Measurements from ENCODE around the gene MREG.

DNA sequence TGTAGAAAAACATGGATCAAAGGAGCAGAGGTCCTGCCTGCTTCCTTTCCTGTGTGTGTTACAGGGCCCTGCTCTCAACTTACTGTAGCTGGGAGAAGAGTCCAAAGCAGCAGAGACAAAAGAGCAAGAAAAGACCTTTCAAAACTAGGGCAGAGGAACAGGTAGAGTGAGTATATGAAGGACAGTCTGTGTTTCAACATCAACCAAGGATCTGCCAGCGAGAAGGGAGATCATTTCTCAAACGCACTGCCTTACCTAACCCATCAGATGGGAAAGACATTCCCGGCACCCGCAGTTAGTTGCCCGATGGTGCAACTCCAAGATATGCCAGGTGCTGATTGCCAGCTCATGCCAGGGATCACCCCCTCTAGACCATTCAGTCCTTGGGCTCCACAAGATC, 41.7 kb downstream of the MREG start:
- TF ChIP-seq POLR2A (IDR thresholded peaks at IDR 0.05): no peak
- TF ChIP-seq, protein P1, sequence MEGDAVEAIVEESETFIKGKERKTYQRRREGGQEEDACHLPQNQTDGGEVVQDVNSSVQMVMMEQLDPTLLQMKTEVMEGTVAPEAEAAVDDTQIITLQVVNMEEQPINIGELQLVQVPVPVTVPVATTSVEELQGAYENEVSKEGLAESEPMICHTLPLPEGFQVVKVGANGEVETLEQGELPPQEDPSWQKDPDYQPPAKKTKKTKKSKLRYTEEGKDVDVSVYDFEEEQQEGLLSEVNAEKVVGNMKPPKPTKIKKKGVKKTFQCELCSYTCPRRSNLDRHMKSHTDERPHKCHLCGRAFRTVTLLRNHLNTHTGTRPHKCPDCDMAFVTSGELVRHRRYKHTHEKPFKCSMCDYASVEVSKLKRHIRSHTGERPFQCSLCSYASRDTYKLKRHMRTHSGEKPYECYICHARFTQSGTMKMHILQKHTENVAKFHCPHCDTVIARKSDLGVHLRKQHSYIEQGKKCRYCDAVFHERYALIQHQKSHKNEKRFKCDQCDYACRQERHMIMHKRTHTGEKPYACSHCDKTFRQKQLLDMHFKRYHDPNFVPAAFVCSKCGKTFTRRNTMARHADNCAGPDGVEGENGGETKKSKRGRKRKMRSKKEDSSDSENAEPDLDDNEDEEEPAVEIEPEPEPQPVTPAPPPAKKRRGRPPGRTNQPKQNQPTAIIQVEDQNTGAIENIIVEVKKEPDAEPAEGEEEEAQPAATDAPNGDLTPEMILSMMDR (IDR thresholded peaks at IDR 0.05): no peak
- TF ChIP-seq POLR2AphosphoS5 (IDR thresholded peaks at IDR 0.05; ENCODE audit: insufficient read depth in 1 of 2, low read depth in 1 of 2): no peak
